Activated T-cell treated with anti-CD3 and anti-CD28 coated beads for 48 hours (primary cell): ENCODE results near the gene TMIGD3.
"Not testable (repeated sequence)": the region's sequence is repeated elsewhere in the genome, so short reads cannot be mapped to it uniquely, and the experiment has no call there.

Source experiments
- DNase-seq: peaks from one replicate; pipeline ENCODE4 v3.0.0-alpha.2; 2020; ENCODE audit warnings: low read depth

The TMIGD3 gene

DNA sequence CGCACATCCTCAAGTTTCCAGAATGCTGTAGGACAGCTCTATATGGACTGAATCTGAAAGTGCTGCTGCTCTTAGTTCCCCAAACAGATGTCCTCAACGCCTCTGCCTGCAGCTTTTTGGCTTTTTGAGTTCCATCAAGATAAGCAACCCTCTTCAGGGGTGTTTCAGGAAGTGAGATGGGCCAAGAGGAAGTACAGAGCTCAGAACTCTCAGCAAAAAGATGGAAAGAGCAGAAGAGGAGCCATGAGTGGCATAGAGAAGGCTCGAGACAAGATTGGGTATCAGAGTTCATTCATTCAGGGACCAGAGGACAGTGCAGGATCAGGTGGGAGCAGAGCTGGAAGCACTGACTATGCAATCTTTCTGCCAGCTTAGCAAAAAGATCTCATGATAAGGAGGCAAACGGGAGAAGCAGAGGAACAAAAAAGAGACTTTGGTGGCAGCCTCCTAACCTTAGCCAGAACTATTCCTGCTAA lies at the start of gene TMIGD3, which contains the start of gene ADORA3:
Gene TMIGD3 (minus strand): TSS at position 49 of the 476 bp plus-strand sequence. CDS start 279 bp downstream, outside the sequence.
Gene ADORA3 (minus strand): TSS at position 49 of the 476 bp plus-strand sequence. CDS start 279 bp downstream, outside the sequence.
- DNase-seq: no peak

DNA sequence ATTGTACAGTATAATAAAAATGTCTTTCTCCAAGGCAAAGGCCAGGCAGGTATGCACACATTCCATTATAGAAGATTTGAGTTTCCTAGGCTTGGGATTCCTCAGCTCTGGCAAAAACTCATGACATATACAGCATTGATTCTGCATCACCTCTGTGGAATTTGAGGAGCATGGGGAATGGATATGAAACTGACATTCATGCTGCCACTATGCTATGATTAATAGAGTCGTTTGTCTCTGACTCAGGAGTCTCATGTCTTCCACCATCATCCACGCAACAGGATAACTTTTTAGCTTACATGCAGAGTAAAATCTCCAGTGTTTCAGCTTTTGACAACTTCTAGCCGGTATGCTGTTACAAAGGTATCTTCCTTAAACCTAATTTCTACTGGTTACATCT lies 49.8 kb upstream of the TMIGD3 start:
- DNase-seq: no peak

DNA sequence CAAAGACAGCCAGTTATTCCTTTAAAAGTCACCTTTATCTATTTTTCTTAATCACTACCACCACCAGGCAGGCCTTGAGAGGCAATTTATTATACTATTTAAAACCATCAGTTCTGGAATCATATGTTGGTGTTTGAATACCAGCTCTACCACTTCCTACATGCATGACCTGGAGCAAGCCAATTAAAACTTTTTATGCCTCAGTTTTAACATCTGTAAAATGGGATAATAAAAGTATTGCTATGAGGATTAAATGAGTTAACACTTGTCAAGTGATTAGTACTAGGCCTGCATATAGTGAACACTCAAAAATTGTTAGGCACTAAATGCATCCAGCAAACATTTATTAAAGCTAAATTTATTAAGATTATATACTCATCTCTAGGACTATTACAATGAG lies 49.2 kb upstream of the TMIGD3 start:
- no peak for DNase-seq

DNA sequence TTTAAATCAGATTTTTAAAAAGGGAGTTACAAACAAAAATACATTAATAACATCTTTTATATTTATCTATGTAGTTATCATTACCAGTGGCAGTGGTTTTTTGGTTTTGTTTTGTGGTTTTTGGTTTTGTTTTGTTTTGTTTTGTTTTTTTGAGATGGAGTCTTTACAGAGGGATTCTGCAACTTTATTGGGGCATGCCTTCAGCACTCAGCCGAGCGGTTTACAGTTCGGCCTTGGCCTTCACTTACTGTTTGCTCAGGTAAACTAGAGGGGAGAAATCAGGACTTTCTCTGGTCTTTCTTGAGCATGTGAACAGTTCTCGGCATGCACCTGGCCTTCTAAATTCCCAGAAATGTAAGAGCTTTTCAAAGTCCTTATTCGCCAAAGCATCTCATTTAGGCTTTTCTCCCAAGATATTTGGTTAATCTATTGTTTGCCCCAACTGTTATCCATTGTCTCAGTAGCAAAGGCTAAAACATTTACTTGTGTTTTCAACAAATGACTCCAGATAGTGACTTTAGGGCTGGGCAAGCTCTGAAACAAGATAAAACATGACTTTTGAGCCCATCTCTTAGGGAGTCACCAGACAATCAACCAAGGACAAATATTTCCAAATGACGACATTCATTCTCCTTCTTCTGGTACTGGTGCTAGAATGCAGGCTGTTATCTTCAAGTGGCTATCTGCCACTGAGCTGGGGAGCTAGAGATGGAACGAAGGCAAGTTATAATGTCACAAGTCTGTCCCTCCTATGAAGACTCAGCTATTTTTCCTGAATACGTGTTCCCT lies 48.4 kb upstream of the TMIGD3 start:
- no peak for DNase-seq

DNA sequence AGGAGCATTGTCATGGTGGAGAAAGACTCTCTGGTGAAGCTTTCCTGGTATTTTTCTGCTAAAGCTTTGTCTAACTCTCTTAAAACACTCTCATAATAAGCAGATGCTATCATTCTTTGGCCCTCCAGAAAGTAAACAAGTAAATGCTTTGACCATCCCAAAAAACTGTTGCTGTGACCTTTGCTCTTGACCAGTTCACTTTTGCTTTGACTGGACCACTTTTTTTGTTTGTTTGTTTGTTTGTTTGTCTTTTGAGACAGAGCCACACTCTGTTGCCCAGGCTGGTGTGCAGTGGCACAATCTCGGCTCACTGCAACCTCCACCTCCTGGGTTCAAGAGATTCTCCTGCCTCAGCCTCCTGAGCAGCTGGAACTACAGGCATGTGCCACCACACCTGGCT lies 44.4 kb upstream of the TMIGD3 start:
- not testable (repeated sequence) for DNase-seq

DNA sequence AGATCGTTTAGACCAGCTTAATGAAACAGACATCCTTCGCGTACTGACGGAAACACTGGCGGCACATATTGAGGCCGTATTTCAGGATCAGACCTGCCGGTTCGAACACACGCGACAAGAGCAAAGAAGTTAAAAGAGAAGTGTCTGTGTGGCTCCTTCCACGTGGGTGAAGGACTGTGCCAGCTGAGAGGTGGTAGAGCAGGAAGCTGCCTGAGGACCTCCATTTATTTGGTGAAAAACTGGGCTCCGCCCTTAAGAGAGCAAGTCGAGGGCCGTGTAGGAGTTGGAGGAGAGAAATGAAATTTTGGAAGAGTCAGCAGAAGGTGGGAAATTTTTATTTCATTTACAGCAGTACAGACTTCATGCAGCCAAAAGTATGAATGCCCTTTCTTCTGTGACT lies 38.8 kb upstream of the TMIGD3 start:
- DNase-seq: no peak

DNA sequence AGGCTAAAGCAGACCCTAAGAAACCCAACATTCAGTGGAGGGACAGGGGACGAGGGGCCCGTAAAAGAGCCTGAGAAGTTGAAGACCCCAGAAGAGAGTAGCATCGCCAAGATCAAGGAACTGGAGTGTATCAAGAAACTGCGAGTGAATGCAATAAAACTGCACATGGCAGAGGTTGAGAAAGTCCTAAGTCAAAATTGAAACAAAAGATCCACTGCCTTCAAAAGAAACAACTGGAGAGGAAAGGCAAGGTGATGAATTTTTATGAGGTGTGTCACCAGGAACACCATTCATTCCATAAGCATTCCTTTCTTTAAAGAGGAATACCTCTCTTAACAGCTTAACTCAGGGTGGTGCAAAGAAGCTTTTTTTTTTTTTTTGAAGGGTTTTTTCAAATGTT lies 38.3 kb upstream of the TMIGD3 start:
- no peak for DNase-seq

DNA sequence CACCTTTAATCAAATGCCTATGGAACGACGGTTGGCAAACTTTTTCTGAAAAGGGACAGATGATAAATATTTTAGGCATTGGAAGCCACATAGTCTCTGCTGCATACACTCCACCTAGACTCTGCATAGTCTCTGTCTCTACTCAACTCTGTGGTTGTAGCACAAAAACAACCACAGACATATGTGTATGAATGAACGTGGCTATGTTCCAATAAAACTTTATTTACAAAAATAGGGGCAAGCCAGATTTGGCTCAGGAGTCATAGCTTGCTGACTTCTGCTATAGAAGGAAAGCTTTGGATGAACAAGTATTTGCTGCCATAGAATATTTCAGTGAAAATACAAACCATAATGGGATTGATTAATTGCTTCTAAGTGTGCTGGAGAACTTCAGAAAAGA lies 37.5 kb upstream of the TMIGD3 start:
- no peak for DNase-seq

DNA sequence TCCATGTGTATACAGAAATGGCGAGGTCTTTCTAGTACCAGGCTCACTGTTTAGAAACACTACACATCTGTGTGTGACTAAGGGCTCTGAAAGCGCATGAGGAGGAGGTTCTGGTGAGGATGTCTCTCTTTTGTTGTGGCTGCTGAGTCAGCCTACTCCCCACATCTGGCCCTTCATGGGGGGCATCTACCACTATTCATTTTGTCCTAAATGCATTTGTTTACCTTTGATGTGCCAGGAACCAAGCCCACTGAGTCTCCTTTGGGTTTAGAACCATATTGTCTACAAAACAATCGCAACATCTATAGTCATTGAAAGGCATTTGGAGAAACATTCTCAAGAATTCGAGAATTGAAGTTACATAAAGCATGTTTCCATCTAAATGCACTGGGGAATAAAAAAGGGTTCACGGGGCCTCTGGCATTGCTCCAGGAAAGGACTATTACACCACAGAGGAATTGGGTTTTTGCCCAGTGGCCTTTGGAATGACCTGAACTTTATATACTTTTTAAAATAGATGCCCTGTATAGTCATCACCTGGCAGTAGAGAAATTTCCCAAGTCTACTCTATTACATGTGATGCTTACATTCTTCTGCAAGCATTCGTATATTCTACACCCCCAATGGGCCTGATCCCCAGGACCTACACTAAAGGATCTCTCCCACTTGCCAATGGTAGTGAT lies 35.1 kb upstream of the TMIGD3 start:
- no peak for DNase-seq

DNA sequence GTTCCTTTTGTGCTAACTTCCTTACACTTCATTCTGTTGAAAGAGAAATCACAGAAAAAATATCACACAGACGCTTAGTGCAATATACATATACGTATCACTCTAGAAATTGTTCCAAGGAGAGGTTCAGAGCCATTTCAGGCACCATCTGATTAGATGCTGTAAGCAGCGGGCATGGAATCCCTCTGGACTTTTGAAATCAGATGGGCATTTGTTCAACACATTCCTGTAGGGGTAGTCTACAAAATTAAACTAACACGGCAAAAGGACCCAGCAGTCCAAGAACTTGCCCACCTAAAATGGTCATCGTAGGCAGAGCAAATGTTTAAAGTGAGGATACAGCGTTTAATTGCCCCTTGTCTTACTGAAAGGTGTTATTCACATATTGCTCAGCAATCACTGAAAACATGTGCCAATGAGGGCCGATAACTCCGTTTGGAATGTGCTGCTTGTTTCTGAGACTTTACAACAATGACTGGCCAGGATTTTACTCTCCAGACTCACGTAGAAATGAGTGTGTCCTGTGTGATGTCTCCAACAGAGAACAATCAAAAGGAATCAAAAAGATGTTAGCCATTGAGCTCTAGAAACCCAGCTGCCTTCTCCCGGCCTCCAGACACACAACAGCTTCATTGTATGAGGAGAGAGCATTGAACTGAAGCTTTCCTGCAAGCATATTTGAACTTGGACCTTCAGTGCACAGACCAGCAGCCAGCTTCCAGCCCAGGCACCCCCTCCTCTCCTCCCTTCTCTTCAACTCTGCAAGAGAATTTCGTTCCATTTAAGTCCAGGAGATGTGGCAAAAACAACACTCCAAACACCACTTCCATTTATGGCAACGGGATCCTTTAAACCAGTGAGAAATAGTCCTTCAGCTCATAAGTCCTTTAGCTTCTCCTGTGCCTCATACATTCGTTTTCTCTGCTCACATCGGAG lies 32.1 kb upstream of the TMIGD3 start:
- no peak for DNase-seq

DNA sequence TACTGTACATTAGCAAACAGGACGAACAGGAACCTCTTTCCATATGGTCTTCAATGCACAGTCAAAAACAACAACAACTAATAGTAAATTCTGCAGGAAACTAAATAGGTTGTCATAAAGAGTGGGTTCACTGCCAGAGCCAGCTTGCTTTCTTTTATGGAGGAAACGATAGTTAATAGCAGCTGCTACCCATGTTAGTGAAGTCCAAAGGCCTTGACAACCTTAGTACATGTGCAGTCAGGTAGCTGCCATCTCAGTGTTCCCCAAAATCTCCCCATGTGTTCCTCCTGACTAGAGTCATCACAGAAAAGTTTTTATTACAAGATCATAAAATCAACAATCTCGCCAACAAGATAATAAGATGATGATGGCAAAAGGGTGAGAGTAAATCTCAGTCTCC lies 16.6 kb upstream of the TMIGD3 start:
- DNase-seq: no peak

DNA sequence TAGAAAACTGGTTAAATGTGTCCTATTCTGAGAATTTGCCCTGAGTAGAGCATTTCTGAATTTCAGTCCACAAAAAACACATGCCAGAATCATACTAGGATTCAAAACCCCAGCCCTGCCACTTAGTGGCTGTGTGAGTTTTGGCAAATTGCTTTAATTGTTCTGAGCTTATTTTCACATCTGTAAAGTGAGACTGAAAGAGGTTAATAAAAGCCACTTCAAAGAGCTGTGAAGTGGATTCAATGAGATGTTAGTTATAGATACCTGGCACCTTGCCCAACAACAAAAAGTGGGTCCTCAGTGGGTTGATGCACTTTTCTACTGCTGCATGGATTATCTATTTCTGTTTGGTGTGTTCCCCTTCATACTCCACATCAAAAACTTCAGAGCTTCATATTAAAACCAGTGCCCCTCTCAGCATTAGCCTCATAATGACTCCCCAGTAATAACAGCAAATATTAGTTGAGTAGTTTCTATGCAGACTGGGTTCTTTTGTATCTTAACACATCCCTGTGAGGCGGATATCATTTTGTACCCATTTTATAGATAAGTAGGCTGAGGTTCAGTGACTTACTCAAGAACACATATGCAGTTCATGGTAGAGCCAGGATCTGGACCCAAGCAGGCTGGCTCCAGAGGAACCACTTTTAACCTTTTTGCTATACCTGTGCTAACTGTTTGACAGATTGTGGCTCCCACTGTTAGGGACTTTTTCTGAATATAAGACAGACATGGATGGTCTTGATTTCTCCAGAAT lies 14.2 kb upstream of the TMIGD3 start:
- DNase-seq: no peak

DNA sequence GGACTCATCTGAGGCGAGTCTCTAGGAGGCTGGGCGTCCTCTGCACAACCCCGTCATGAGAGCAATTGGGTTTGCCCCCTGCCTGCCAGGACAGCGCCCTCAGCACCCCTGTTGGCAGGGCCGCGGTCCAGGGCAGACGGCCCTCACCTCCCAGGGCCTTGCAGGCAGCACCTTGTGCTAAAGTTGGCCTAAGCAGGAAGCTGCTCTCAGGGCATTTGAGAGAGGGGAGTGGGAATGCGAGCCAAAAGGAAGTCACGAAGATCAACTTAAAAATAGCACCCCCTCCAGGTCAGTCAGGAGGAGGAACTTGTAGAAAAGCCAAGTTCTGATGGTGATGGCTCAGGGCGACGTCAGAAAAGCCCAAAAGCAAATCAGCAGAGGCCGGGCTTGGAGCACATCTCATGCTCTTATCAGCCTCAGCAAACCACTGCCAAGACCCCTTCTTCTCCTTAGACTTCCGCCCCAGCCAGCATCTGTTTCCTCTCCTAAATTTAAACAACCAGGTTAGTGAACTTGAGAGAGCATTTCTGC lies 12.6 kb upstream of the TMIGD3 start:
- no peak for DNase-seq

DNA sequence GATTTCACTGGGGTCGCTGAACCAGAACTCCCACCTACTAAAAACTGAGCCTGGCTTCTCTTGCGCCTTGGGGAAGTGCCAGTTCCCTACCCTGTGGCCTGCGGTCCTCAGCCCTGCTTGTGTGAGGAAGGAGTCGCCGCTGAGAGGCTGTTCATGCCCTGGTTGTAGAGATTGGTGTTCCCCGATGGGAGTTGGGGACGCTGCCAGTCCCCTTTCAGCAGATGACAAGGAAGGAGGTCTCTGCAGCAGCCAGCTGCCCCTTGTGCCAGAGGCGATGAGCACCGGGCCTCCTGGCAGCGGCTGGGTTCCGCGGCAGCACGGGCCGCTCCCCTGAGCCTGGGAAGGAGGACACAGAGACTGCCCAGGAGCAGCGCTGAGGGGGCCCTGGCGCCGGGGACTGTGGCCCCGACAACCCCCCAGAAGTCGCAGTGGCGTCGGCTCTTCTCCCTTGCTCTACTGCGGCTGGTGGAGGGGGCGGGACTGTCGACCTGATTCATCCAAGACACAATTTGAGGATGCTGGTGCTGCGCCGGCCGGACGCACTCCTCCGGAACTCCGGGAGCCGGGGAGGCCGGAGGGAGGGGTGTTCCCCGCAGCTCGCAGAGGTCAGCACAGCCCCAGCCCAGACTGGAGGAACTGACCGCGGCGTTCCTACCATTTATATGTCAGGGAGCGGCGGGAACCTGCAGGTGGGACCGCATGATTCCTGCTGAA lies 12.0 kb upstream of the TMIGD3 start:
- peak; percentile 31 for DNase-seq

DNA sequence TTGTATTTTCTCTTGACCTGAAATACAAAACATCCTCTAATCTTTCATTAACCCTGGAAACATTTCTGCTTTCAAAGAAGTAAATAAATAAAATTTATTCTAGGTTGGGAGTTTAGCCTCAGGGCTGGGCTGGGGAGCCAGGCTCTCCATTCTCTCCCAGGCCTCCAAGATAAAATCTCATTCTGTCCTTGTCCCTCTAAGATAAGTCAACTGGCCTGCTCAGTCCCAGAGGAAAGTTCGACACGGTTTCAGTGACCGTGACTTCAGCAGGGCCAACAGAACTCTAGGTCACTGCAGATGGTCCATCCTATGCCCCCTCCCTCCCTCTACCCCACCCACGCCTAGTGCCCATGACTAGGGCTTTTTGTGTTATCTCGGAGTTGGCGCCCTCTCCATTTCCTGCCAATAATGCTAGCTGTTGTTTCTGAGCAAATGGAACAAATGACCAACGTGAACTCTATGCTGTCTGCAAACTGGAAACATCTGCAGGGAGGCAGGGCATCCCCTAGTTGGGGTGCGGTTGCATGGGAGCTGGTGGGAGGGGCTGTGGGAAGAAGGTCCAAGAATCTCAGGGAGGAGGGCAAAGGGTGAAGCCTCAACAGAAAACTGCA lies 10.1 kb upstream of the TMIGD3 start:
- no peak for DNase-seq

DNA sequence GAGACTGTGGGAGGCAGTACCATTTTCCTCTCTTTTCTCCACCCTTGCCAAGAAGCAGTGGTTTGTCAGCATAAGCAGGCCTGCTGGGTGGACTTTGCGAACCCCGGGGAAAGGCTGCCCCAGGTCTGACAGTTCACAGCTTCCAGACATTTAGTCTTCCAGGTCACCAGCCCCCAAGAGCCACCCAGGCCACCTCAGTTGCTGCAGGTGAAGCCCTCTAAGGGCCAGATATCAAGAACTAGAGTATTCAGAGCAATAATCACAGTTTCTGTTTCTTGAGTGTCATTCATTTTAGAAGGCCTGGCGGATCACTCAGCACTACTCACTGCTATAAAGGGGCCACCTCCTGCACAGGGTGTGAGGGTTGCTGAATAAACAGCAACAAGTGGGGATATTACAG lies 9.5 kb upstream of the TMIGD3 start:
- no peak for DNase-seq

DNA sequence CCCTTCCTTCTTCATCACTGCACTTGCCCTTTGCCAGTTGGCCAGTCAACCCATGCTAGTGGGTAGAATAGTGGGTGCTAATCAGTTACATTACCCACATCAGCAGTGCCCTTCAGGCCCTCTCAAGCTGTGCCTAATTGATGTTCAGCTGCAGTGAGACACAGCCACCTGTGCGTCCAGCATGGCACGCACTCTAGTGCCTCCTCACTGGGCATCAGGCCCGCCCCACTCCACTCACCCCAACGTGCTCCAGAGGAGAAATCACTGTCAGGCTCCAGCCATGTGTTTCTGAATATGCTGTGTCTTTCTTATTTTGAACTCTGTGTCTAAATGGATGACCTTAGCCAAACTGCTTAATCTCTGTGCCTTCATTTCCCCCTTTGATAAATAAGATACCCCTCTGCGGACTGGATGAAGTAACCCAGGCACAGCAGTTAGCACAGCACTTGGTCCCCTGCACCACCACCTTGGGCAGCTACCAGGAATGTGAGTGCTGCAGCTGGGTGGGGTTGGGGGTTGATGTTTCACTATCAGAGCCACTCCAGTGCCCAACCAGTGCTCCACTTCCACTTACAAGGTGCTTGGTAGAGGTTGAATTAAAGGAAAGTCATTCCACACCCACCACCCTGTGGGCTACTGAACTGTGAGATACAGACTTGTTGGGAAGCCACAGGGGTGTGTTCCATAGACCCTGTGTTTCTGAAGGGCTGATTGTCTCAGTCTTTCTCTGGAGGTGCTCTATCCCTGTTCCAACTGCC lies 8.9 kb upstream of the TMIGD3 start:
- no peak for DNase-seq

DNA sequence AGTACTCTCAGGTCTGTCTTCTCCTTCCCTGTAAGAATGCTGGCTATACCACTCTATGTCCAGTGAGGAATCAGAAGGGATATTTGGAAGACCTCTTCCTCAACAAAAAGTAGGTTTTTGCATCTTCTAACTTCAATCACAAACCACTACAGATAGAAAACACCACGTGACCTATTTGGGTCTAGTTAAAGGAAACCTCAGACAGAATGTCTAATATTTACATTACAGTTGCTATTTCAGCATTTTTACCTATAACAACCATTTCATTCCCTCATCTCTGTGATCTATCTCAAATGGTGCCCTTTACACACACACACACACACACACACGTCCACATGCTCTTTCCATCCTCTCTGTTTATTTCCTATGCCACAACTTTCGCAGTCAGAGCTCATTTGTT lies 7.9 kb upstream of the TMIGD3 start:
- DNase-seq: no peak

DNA sequence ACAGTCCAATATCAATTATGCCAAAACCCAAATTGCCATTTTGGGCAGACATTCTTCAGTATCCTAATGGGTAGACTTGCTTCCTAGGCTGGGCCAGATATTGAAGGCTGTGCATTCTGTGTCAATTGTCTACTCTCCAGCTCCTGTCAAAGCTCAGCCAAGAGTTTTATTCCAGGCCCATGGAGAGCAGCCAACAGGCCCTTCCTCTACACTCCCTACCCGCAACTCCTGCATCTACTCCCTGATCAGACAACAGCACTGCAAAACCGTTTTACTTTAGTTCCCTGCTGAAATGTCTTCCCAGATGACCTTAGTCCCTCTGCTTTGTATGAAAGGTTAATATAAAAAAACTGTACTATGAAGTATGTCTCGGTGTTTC lies 6.6 kb upstream of the TMIGD3 start:
- no peak for DNase-seq
